Upper lobe of right lung (tissue), 1 donor: ENCODE measurements around the gene ATP4B. TPM values are rescaled to one million over a fixed set of nuclear protein-coding genes. Genes with fewer than 3 reads are reported as not detected.

Source experiments
- ATAC-seq: fragments of 200-7000 bp; cut with Tn5 transposase; one replicate; pipeline ENCODE4 v1.9.1; 2020; ENCODE audit warnings: mild to moderate bottlenecking, moderate library complexity
- DNase-seq: peaks from one replicate; pipeline ENCODE4 v3.0.0-alpha.2; 2020
- H3K27ac ChIP-seq: fragments of 200-600 bp; one replicate; pipeline ENCODE4 v1.8.0; 2022
- H3K27me3 ChIP-seq: fragments of 200-600 bp; one replicate; pipeline ENCODE4 v1.8.0; 2022; ENCODE audit warnings: mild to moderate bottlenecking
- H3K36me3 ChIP-seq: fragments of 200-600 bp; one replicate; pipeline ENCODE4 v1.8.0; 2022
- H3K4me1 ChIP-seq: fragments of 200-600 bp; one replicate; pipeline ENCODE4 v1.8.0; 2022
- H3K4me3 ChIP-seq: fragments of 200-600 bp; one replicate; pipeline ENCODE4 v1.8.0; 2022; ENCODE audit warnings: mild to moderate bottlenecking
- H3K9me3 ChIP-seq: fragments of 200-600 bp; one replicate; pipeline ENCODE4 v1.8.0; 2022
- CTCF ChIP-seq: fragments of 200-600 bp; IDR thresholded peaks from one replicate; pipeline ENCODE4 v1.8.0; 2022; ENCODE audit warnings: antibody characterized with exemption
- intact Hi-C: fragments of 100-400 bp; cut with DNase I; formaldehyde crosslinking; loops from one replicate; pipeline ENCODE4 v1.11.0; 2022
- total RNA-seq: library from RNA; stranded (reverse); fragmentation: NEBNext Ultra II Directional; extraction: Animal tissue kit (Norgen Biotek cat#: 25700); gene quantifications from one replicate; pipeline ENCODE4 v1.2.1, GENCODE V29; 2021
- donor health status: DM: no; HTN: yes; CAD: no; lungs with severe emphysema.

Gene ATP4B
- total RNA-seq, 1 donor from 2014 or later: not detected

GRCh38 chr13:113654591-113655345, 3.2 kb downstream of the ATP4B start:
- DNase-seq: peak; percentile 58
- Histone ChIP-seq H3K4me3 (no peak overlapping the region), H3K27me3 (no peaks in the 10 kb centered on the region), H3K27ac (no peak overlapping the region), H3K4me1 (no peaks in the 10 kb centered on the region), H3K36me3 (no peaks in the 10 kb centered on the region), H3K9me3 (no peaks in the 10 kb centered on the region)
- no peak for ATAC-seq
- intact Hi-C loops: no loop called here
- no peak for TF ChIP-seq CTCF

- no peak for ATAC-seq
- no peak for DNase-seq
- no peaks in the 10 kb centered on the region for H3K9me3 ChIP-seq
- no peak for TF ChIP-seq CTCF
- H3K4me3 ChIP-seq: no peak overlapping the region
- H3K4me1 ChIP-seq: no peaks in the 10 kb centered on the region
- H3K27ac ChIP-seq: no peak overlapping the region
- intact Hi-C loops: no loop called here
- no peaks in the 10 kb centered on the region for H3K36me3 ChIP-seq
- H3K27me3 ChIP-seq: no peaks in the 10 kb centered on the region
Measured at GRCh38 chr13:113654175-113654560, 3.8 kb downstream of the ATP4B start.

GRCh38 chr13:113653264-113654174, 4.5 kb downstream of the ATP4B start:
- ATAC-seq (no peak), DNase-seq (peak; percentile 44)
- Histone ChIP-seq H3K9me3 (no peaks in the 10 kb centered on the region), H3K27ac (no peak overlapping the region), H3K36me3 (no peaks in the 10 kb centered on the region), H3K27me3 (no peaks in the 10 kb centered on the region), H3K4me1 (no peaks in the 10 kb centered on the region), H3K4me3 (no peak overlapping the region)
- no peak for TF ChIP-seq CTCF
- intact Hi-C loops: no loop called here

- Histone ChIP-seq H3K4me3 (no peak overlapping the region), H3K27ac (no peak overlapping the region), H3K4me1 (no peaks in the 10 kb centered on the region), H3K36me3 (no peaks in the 10 kb centered on the region), H3K27me3 (no peaks in the 10 kb centered on the region), H3K9me3 (no peaks in the 10 kb centered on the region)
- intact Hi-C loops: no loop called here
- ATAC-seq: no peak
- no peak for TF ChIP-seq CTCF
- DNase-seq: peak; percentile 49
Measured at GRCh38 chr13:113652404-113653263, 5.4 kb downstream of the ATP4B start.
